ENCODE data around the gene ZDHHC13. TPM values are rescaled to one million over a fixed set of nuclear protein-coding genes. Genes with fewer than 3 reads are reported as not detected.

The ZDHHC13 gene
- polyA plus RNA-seq, 1 donor = 6.7 TPM

DNA sequence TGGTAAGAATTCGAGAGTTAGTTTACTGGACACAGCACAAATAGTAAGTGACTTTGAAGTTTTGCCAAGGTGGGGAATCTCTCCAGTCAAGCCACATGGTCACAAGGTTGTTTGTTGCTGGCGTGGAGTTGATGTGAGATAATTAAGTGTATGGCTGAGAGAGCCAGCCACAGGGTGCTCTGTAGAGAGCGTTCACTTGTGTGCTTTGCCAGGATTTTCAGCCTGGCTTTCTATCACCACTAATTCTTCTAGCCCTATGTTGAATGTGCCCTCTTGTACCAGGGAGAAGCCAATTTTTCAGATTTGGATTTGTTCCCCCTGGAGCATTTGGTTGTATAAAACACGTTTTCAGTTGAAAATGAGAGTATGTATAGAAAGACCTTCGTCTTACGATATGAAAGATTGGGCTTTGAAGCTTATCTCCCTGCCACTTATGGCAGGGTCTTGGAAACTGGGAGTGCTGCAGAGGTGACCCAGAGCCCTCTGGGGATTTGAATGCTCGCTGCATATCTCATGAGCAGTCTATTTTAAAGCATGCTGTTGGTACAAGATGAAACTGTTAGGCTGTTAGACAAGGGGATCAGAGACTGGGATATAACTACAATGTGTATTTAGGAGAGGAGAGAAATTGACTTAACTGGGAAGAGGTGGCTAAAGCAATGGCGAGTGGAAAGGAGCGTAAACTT lies 56.2 kb downstream of the ZDHHC13 start:
- DNase-seq = no peak

DNA sequence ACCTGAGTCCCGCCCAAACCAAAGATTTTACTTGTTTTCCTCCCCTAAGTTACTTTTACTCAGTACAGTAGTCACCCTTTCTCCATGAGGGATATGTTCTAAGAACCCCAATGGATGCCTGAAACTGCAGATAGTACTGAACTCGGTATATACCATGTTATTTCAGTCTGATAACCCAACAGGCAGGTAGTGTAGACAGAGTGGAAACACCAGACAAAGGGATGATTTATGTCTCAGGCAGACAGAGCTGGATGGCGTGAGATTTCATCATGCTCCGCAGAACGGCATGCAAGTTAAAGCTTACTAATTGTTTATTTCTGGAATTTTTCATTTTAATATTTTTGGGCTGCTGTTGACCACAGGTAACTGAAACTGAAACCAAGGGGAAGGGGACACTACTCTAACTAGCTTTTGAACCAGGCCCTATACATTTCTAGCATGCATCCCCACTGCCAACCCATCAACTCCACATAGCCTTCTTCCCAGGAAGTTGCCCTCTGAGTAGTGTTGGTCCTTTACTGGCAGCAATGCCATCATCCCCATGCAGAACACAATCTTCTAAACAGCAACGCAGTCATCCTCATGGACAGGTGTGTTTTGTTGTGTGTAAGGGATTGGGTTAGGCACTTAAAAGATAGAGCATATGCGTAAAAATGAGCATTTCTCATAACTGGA lies 57.1 kb downstream of the ZDHHC13 start:
- DNase-seq = no peak

DNA sequence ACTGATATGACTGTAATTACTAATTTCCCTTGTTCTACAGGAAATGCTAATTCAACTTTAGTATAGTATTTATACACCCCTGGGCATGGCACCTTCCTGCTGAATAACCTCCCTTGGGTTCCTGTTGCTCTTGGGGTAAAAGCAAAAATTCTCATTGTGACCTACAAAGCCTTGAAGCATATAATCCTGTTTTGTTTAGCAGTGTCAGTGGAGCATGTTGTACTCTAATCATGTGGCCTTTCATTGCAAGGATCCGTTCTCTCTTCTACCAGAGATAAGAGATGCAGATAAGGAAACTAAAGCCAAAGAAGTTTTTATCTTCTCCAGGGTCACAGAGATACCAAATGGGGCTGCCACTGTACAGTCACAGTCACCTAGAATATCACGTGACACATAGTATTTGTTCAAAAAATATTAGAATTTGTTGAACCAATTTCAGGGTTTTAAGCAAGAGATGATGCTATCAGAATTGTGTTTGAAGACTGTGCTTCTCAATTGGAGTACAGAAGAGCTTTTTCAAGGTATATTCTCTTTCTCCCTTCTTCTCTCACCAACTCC lies 59.7 kb downstream of the ZDHHC13 start:
- no peak for DNase-seq

DNA sequence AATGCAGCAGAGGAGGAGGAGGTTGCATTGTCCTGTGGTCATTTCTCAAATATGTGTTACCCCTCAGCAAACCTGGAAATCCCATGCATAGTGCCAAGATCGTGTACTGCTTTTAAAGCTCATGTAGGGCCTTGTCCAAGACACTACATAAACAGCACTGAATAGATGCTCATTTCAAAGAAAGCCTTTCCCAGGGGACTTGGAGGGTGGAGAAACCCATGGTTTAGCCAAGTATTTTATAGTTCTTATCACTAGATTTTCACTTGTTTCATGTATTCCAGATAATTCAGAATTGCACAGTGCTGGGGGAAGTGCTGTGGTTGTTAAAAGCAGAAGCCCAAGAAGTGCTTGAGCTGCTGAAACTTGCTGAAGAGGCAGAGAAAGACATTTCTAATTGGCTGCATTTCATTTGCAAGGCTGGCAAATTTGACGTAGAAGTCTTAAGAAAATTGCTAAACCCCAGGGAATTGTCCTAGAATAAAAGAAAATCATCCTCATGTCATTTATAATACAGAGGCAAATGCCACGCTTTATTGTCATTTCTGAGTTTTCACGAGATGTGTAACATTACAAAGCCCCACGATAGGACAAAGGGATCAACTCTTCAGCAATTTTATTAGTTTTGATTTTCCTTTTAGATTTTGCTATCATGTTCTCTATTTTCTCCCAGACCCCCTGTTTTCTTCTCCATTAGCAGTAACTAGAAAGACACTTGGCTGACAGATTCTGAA lies 64.7 kb downstream of the ZDHHC13 start:
- DNase-seq = no peak

DNA sequence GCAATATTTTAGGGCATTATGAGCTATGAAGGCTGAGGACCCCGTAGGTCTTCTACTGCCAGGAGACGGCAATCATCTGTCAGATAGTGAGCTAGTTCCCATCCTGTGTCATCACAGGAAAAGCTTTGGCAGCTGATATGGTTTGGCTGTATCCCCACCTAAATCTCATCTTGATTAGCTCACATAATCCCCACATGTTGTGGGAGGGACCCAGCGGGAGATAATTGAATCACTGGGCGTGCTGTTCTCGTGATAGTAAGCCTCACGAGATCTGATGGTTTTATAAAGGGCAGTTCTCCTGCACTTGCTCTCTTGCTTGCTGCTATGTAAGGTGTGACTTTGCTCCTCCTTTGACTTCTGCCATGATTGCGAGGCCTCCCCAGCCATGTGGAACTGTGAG lies 66.7 kb downstream of the ZDHHC13 start:
- DNase-seq = no peak

DNA sequence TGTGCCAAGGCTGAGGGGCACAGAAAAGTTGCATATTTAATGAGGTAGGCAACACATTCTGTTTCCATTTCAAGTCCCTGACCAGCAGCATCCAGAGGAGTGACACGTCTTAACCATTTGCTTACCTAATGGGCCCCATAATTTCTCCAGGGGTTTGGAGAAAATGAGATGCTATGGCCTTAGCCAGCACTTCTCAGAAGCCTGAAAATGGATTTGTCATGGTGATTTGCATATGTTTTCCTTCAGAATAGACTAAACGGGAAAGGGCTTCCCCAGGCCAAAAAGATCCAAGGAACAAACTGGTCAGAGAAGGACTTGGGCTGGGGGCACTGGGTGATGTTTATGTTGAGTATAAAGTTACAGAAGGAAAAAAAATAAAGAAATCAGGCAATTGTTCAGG lies 68.1 kb downstream of the ZDHHC13 start:
- DNase-seq = no peak

DNA sequence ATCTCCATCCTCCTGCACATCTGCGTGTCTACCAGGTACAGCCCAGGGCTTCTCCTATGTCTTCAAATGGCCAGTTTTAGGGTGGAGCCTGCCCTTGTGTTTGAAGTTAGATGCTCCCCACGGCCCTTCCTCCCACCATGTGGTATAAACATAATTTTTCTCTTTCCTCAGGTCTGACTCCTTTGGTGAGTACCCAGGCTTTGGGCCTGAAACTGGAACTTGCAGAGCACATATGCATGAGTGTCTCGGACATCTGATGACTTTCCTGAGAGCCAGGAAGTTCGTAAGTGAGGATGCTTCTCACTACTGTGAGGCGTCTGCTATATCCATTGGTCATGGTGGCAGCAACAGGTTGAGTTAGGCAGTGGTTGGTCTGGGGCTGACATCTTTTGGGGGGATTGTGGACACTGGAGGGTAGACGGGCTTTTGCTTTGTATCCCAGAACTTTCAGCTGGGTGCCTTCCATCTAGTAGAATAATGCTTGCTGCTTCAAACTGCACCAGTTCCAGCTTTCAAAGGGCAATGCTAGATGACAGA lies 68.6 kb downstream of the ZDHHC13 start:
- no peak for DNase-seq

DNA sequence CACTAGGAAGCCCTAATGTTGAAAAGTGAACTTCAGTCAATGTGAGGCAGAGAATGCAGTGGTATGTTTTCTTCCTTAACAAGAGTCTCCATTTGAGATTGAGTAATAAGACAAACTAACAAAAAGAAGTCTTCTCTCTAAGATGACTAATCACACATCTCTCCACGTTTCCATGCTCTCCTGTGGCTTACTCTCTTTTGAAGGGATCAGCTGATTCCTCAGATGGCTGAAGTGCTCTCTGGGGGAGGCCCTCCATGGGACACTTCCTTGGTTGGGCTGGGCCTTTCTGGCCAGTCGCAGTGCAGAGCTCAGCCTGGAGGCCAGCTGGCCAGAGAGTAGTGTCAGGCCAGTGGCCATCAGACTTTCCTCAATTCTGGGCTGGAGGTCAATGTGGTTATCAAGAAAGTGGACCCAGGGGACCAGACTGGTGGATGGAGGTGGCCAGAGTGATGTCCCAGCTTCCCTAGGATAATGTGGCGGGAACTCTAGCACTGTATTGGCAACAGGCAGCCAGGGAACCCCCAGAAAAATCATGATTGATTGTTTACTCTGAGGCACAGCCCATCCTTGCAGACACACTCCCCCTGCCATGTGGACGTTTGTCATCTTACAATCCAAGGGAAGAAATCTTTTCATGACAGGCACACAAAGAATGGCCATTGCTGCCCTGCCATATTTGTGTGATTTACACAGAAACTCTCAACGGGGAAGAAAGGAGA lies 70.3 kb downstream of the ZDHHC13 start:
- no peak for DNase-seq

DNA sequence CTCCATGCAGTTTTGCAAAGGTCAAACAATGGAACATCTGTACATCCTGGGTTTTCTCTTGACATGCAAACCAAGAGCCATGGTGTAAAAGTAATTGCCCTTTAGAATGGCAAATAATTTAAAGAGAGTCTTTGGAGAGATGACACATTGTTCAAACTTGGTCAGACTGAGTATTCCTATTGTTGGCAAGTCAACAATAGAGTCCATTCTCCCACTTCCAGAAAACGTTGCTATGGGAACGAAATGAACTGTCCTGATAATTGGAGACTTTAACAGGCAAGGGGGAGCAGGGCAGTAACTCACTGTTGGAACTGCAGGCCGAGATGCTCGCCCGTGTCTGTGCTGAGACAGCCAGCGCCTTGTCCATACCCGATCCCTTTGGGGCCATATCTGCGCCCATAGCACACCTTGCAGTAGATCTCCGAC lies 70.9 kb downstream of the ZDHHC13 start:
- DNase-seq = no peak

DNA sequence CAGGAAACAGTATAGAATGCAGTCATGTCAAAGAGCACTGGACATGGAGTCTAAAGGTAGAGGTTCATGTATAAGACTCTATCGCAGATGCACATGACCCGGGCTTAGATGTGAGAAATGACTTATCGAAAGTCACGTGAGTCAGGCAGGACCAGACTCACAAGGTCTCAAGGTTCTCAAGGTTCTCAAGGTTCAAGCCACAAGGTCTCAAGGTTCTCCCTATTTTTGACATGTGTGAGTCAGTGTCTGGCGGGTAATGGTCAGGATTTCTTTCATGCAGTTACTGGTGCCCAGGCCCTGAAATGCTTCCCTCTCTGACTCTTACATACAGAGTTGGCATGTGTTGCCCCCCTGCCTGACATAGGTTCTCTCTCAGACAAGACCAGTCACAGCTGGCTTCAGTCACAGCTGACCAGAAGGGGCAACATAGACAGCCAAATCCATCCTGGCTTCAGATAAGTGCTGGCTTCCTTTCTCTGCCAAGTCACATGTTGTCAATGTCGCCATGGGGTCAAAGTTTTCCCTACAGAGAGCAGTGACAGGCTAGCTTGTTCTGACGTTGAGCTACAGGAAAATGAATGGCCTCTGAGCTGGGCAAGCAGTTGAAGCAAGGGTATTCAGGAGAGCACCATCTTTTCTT lies 74.7 kb downstream of the ZDHHC13 start:
- no peak for DNase-seq

DNA sequence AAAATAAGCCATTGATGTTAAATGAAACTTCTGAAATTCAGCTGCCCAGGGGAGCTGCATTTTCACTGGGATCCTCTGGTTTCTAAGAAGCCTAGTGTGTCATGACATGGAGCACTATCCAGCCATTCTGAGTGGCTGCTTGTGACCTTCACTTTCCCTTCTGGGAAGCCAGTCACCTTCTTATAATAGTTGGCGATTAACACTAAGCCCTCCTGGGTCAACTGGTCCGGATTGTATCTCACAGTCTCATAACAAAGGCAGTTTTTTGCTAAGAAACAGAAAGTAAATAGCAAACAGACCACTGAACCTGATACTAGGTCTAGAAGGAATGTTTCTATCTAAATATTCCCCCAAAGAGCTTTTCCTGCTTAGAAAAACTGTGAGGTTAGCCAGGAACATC lies 76.9 kb downstream of the ZDHHC13 start:
- no peak for DNase-seq

DNA sequence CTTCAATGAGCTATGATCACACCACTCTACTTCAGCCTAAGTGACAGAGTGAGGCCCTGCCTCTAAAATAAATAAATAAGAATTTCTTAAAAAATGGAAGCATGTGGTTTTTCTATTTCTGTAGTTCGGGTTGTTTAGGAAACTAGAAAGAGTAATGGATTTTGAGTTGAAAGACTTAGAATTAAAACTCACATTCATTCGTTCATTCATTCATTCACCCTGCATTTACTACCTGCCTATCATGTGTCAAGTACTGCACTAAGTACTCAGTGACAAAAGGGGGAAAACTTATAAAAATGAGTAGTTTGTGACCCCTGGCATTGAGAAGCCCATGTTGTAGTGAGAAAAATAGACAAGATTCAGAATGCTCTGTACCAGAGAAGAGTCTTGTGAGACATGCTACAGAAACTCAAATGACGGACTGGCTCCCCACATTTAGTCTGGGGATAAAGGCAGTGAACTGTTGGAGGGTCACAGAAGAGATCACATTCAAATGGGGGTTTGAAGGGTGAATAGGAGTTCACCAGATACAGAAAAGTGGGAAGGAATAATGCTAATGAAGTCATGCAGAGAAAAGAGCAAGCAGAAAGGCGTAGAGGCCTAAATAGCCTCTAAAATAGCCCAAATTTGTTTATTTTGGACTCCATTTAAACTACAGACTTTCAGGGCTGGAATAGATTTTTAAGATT lies 77.8 kb downstream of the ZDHHC13 start:
- DNase-seq = no peak

DNA sequence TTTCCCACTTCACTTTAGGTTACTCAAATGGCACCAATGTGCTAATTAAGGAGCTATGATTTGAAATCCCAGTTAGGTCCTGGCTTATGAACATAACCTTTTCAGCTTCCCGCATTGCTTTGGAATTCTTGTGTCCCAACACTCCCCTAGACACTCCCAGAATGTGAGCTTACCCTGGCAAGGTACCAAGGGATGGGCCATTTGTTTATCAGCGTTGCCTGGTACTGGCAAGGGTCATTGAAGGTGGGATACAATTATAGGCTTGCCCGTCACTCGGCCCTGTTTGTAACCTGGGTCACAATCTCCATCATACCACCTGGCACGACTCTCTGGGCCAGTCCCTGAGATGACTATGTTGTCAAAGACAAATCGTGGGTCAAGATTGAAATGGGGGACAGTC lies 79.5 kb downstream of the ZDHHC13 start:
- DNase-seq = no peak

DNA sequence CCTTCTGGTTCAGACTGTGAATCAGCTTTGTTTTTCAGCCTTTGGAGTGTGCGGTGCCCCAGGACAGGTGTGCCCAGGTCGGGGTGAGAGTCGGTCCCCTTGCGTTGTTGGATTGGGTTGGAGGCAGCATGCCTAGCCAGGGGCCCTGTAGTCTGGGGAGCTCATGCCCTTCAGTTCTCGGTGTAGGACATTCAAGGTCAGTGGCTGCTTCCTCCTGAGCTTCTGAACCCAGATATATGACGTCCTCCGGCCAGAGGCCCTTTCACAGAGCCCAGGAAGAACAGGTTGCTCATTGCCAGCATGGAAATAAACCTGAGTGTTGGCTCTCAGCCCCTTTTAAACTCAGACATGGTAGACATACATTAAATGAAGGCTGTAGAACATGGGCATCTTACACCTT lies 82.1 kb downstream of the ZDHHC13 start:
- no peak for DNase-seq

DNA sequence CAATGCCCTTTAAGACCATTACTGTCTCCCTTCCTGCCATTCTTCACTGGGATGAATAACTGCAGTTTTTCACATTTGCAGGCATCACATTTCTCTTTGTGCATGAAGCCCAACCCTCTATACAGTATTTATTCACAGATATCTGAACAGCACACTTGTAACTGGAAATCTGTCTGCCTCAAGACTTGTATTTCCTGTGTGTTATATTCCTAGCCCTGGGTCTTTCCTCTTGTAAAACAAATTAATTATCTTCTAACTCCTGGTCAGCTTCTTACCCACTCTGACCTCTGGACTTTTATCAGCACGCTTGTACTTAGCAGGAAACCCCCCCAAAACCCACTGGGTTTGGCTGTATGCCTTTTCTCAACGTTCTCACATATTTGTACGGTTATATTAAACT lies 82.8 kb downstream of the ZDHHC13 start:
- DNase-seq = no peak

DNA sequence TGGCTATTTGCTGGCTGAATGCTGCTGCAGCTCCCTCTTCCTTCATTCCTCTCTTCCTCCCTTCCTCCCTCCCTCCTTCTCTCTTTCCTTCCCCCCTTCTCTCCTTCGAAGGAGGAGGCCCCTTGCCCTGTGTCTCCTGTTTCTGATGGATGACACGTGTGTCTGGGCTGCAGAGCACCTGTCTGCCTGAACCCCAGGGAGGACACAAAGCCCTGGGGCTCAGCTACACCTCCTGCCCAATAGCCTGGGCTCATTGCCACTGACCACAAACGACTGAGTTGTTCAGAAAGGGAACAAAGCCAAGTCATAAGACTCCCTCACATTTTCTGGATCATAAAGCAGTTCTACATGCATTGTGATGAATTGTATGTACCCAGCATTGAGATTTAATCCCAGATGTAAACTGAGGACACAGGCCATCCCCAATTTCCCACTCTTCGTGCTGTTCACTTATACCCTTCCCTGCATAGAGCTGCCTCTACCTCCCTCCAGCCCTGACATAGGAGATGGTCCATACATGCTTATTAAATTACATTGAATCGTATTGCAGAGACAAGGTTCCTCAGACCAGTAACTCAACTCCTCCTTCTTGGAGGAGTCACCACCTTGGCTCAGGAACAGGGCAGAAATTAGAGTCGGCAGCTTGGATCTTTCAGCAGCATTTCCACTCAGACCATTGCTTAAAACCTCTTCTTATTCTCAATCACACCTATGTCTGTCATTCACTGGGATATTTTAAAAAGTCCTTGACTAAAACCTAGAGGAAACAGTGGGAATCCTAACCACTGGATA lies 83.6 kb downstream of the ZDHHC13 start:
- no peak for DNase-seq

DNA sequence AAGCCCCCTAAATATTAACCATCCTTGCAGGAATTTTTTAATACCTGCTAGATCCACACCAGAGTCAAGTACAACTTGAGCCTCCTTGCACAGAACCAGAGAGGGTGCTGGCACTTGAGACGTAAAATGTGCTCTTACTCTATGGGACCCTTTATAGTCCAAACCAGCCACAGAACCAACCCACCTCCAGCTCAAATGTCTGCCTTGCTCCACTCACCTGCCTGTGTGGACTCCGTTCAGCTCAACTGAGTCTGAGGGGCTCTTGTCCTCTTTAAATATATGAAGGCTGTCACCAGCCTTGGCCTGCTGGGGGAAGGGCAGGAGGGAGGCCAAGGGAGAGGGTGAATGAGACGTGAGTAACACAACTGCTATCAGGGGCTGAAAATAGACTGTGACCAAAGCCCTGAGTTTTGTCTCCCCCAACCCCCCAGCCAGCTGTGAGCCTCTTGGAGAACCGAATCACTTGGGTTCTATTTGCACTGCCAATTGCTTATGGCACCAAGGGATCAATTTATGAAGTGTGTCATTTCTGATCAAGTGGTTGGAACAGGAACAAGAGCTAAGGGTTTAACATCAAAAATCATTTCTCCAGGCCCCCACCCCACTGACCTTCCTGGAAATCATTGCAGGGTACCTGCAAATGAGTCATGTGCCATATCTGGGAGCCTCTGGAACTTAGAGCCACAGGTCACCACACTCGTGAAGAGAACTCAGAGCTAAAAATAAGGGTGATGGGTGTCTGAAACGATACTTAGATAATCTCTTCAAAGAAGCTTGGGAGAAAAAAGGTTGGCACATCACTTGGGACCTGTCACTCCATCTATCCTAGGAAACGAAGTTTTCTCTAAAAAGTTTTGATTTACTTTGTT lies 85.0 kb downstream of the ZDHHC13 start, which contains the start of gene CSRP3:
Gene CSRP3, minus strand, starts transcription at position 247 of the 869 bp plus-strand sequence. CDS start 9,535 bp downstream, outside the sequence.
- DNase-seq = no peak

DNA sequence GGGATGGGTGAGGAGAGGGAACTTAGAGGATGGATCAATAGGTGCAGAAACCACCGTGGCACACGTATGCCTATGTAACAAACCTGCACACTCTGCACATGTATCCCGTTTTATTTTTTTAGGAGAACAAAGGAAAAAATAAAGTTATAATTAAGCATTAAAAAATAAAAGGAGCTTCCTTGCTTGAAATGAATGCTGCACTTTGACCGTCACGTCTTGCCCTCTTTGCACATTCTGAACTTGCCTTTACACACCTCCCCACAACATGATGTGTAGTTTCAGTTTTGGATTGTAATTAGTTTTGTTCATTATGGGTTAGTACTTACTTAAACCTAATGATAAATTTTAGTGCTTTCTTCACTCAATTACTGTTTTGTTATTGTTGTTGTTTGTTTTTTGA lies 87.9 kb downstream of the ZDHHC13 start:
- DNase-seq = no peak

DNA sequence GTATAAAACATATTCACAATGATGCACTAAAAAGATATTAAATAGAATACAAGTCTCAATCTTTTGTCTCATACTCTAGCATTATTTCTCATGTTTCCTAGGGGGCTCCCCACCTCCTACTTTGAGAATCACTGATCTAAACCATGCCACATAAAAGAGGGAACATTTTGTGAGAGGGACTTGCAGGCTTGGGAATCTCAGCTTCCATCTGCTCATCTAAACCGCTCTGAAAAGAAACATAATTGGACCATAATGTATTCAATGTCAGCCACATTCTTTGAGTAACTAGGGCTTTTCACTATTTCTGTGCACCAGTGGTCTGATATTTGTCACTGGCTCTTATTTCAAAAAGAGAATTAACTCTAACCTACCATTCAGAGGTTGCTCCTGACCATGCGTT lies 91.2 kb downstream of the ZDHHC13 start:
- DNase-seq = no peak
